HCT116 (cell line): Measurements from ENCODE around the gene FRAS1. TPM values are rescaled to one million over a fixed set of nuclear protein-coding genes. Genes with fewer than 3 reads are reported as not detected.

ENCODE experiments used
- ATAC-seq: fragments of 200-7000 bp; cut with Tn5 transposase; 2 replicates; pipeline ENCODE4 v1.9.1; 2020; ENCODE audit warnings: mild to moderate bottlenecking, moderate library complexity
- BruUV-seq: library from RNA; stranded (reverse); fragments of 400-500 nt; replicated peaks from 2 replicates; lab custom pipeline; 2021; lab: Mats Ljungman, UMichigan
- CTCF ChIA-PET: fragments of 300-600 bp; sonication (Branson Sonifier 250); formaldehyde crosslinking; loops from one replicate; lab custom pipeline; 2021; ENCODE audit warnings: antibody characterized with exemption; lab: Charles Lee
- POLR2A ChIA-PET: fragments of 300-600, 350-600 bp; sonication (Branson Sonifier 250); formaldehyde crosslinking; loops from one replicate; lab custom pipeline; 2021; ENCODE audit warnings: antibody characterized with exemption; lab: Charles Lee
- RAD21 ChIA-PET, 2 experiments: fragments of 300-600 bp; sonication (Branson Sonifier 250); formaldehyde crosslinking; loops; one replicate each; lab custom pipeline; 2023; ENCODE audit warnings: low total read pairs in 2 of 2; ENCODE audit not compliant: uncharacterized antibody in 2 of 2, unreplicated experiment in 2 of 2, low non-redundant PET in 1 of 2; lab: Charles Lee
- DNase-seq: peaks from one replicate; pipeline ENCODE4 v3.0.0-alpha.2; 2010; ENCODE audit warnings: low read depth, low spot score
- H2AFZ ChIP-seq: fragments of 200-600 bp; shearing (Covaris generic), sonication (generic); 2 replicates; pipeline ENCODE4 v1.6.1; 2017; ENCODE audit warnings: low read depth, mixed run types, mixed read lengths, antibody characterized with exemption, low read length; ENCODE audit not compliant: poor library complexity, severe bottlenecking
- H3K27ac ChIP-seq: 2 replicates; pipeline ENCODE4 v1.5.1; 2012; ENCODE audit warnings: low read depth, low read length
- H3K27me3 ChIP-seq: fragments of 200-600 bp; sonication (generic); 2 replicates; pipeline ENCODE4 v1.6.1; 2016; ENCODE audit warnings: mixed run types, low read length, mixed read lengths; ENCODE audit not compliant: insufficient read depth
- H3K36me3 ChIP-seq, 2 experiments: fragments of 200-500 bp in 1 of 2; fragments of 200-600 bp in 1 of 2; sonication (Bioruptor generic) in 1 of 2; sonication (generic) in 1 of 2; 2 replicates each; pipeline versions ENCODE4 v1.5.1 to v1.6.1; 2014 to 2016; ENCODE audit warnings: low read length in 2 of 2, inconsistent platforms in 1 of 2, mixed read lengths in 1 of 2, mixed run types in 1 of 2; ENCODE audit not compliant: insufficient read depth in 2 of 2, control insufficient read depth in 1 of 2
- H3K4me1 ChIP-seq, 2 experiments: fragments of 200-600 bp in 1 of 2; sonication (generic) in 1 of 2; 2 replicates each; pipeline versions ENCODE4 v1.5.1 to v1.6.1; 2012 to 2017; ENCODE audit warnings: low read length in 2 of 2, inconsistent platforms in 1 of 2, mild to moderate bottlenecking in 1 of 2, mixed read lengths in 1 of 2, mixed run types in 1 of 2, moderate library complexity in 1 of 2; ENCODE audit not compliant: insufficient read depth in 2 of 2, control insufficient read depth in 1 of 2
- H3K4me2 ChIP-seq: fragments of 200-600 bp; sonication (generic); 2 replicates; pipeline ENCODE4 v1.6.1; 2017; ENCODE audit warnings: mixed run types, low read length, mixed read lengths
- H3K4me3 ChIP-seq, 2 experiments: fragments of 200-600 bp in 1 of 2; sonication (generic) in 1 of 2; replicated peaks in 1 of 2; 2 replicates each; pipeline ENCODE4 v1.5.1; 2011 to 2016; ENCODE audit warnings: low read length in 2 of 2, control low read depth in 1 of 2, low read depth in 1 of 2, mild to moderate bottlenecking in 1 of 2, mixed read lengths in 1 of 2, mixed run types in 1 of 2
- H3K79me2 ChIP-seq: fragments of 200-600 bp; sonication (generic); 2 replicates; pipeline ENCODE4 v1.6.1; 2017; ENCODE audit warnings: mild to moderate bottlenecking, mixed run types, low read length, moderate library complexity, mixed read lengths; ENCODE audit not compliant: insufficient read depth
- H3K9ac ChIP-seq: fragments of 200-600 bp; sonication (generic); 2 replicates; pipeline ENCODE4 v1.6.1; 2016; ENCODE audit warnings: low read length, mixed read lengths
- H3K9me2 ChIP-seq: fragments of 200-600 bp; sonication (generic), shearing (Covaris generic); 2 replicates; pipeline ENCODE4 v1.6.1; 2017; ENCODE audit warnings: mixed run types, mild to moderate bottlenecking, moderate library complexity; ENCODE audit not compliant: insufficient read depth
- H3K9me3 ChIP-seq, 2 experiments: fragments of 200-500 bp in 1 of 2; fragments of 200-600 bp in 1 of 2; sonication (Bioruptor generic) in 1 of 2; sonication (generic) in 1 of 2; 2 replicates each; pipeline ENCODE4 v1.6.1; 2014 to 2017; ENCODE audit warnings: low read length in 2 of 2, mixed read lengths in 2 of 2, inconsistent platforms in 1 of 2, low read depth in 1 of 2, mild to moderate bottlenecking in 1 of 2, mixed run types in 1 of 2, moderate library complexity in 1 of 2; ENCODE audit not compliant: control insufficient read depth in 1 of 2, insufficient read depth in 1 of 2
- H4K20me1 ChIP-seq: fragments of 200-600 bp; sonication (generic), shearing (Covaris generic); 2 replicates; pipeline ENCODE4 v1.6.1; 2017; ENCODE audit warnings: mixed run types, mild to moderate bottlenecking, moderate library complexity; ENCODE audit not compliant: insufficient read depth
- CEBPB ChIP-seq: IDR thresholded peaks from 2 replicates; pipeline ENCODE4 v1.6.1; 2012; ENCODE audit warnings: low read depth
- EGR1 ChIP-seq: IDR thresholded peaks from 2 replicates; pipeline ENCODE4 v1.6.1; 2012; ENCODE audit warnings: low read depth
- ELF1 ChIP-seq: IDR thresholded peaks from 2 replicates; pipeline ENCODE4 v1.6.1; 2012; ENCODE audit warnings: low read depth, borderline replicate concordance
- EZH2 ChIP-seq: fragments of 200-600 bp; sonication (generic); IDR thresholded peaks from 2 replicates; pipeline ENCODE4 v1.6.1; 2017; ENCODE audit warnings: antibody characterized with exemption, mixed run types
- POLR2A ChIP-seq: IDR thresholded peaks from 2 replicates; pipeline ENCODE4 v1.7.0; 2011; ENCODE audit warnings: borderline replicate concordance; ENCODE audit not compliant: insufficient read depth, insufficient read length; ENCODE audit errors: extremely low read depth
- POLR2AphosphoS5 ChIP-seq: IDR thresholded peaks from 2 replicates; pipeline ENCODE4 v1.6.1; 2011; ENCODE audit warnings: mild to moderate bottlenecking, low read depth, low read length, moderate library complexity
- RAD21 ChIP-seq: IDR thresholded peaks from 2 replicates; pipeline ENCODE4 v1.6.1; 2012; ENCODE audit warnings: low read depth, mild to moderate bottlenecking
- SIN3A ChIP-seq: IDR thresholded peaks from 2 replicates; pipeline ENCODE4 v1.6.1; 2012; ENCODE audit warnings: low read depth
- SP1 ChIP-seq: IDR thresholded peaks from 2 replicates; pipeline ENCODE4 v1.6.1; 2012; ENCODE audit warnings: low read depth
- SRF ChIP-seq: IDR thresholded peaks from 2 replicates; pipeline ENCODE4 v1.6.1; 2012; ENCODE audit warnings: low read depth
- TCF7L2 ChIP-seq: IDR thresholded peaks from 2 replicates; pipeline ENCODE4 v1.7.0; 2011; ENCODE audit warnings: borderline replicate concordance, inconsistent platforms; ENCODE audit not compliant: insufficient read depth, insufficient read length; ENCODE audit errors: extremely low read depth
- YY1 ChIP-seq: IDR thresholded peaks from 2 replicates; pipeline ENCODE4 v1.6.1; 2011; ENCODE audit warnings: low read length, low read depth, moderate library complexity, mild to moderate bottlenecking; ENCODE audit not compliant: insufficient replicate concordance; ENCODE audit errors: extremely low read depth
- ZFX ChIP-seq: fragments of 450-650 bp; IDR thresholded peaks from 2 replicates; pipeline ENCODE4 v1.6.1; 2017
- ZNF274 ChIP-seq: fragments of 200-500 bp; sonication (Bioruptor generic); IDR thresholded peaks from 2 replicates; pipeline ENCODE4 v1.6.1; 2014; ENCODE audit warnings: mild to moderate bottlenecking, low read depth, low read length, inconsistent platforms
- intact Hi-C: fragments of 100-400 bp; cut with micrococcal nuclease; formaldehyde crosslinking; loops from 2 replicates; pipeline ENCODE4 v1.10.0; 2022
- total RNA-seq: library from RNA; stranded (reverse); gene quantifications from one replicate; pipeline ENCODE4 v1.2.1, GENCODE V29; 2021; ENCODE audit not compliant: unreplicated experiment
- TF ChIP-seq, protein P1 (sequence below): IDR thresholded peaks from 2 replicates; pipeline ENCODE4 v1.6.1; 2011; ENCODE audit warnings: mild to moderate bottlenecking, low read length, moderate library complexity; ENCODE audit not compliant: insufficient replicate concordance; ENCODE audit errors: extremely low read depth
- TF ChIP-seq, protein P2 (sequence below): IDR thresholded peaks from 2 replicates; pipeline ENCODE4 v1.6.1; 2012; ENCODE audit warnings: low read depth
- TF ChIP-seq, protein P3 (sequence below): IDR thresholded peaks from 2 replicates; pipeline ENCODE4 v1.6.1; 2012
- TF ChIP-seq, protein P4 (sequence below), 3 experiments: fragments of 200-600 bp in 1 of 3; sonication (generic) in 1 of 3; IDR thresholded peaks in 2 of 3; conservative IDR thresholded peaks in 1 of 3; 2 replicates each; pipeline ENCODE4 v1.5.1; 2012 to 2017; ENCODE audit warnings: low read depth in 2 of 3, low read length in 2 of 3, antibody characterized with exemption in 1 of 3, borderline replicate concordance in 1 of 3, control low read depth in 1 of 3, mild to moderate bottlenecking in 1 of 3, mixed read lengths in 1 of 3, mixed run types in 1 of 3, moderate library complexity in 1 of 3; ENCODE audit not compliant: insufficient read depth in 1 of 3

FRAS1 gene
- total RNA-seq, 1 experiment from 2014 or later, result 33.5 TPM

DNA sequence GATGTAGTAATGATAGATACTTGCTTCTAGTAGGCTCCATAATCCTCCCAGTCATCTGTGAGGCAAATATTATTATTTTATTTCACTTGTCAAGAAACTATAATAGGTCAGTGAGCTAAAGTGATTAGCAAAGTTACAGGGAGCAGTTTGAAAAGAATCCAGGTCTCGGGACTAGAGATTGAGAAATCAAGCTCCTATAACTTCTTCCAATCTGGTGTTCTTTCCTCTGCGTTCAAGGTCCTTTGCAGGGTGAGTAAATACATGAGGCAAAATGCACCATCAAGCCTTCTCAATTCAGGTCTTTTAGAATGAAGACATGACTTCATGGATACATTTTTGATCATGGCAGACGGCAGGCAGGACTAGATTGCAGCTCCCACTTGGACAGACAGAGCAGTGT lies 150.4 kb downstream of the FRAS1 start:
- H3K4me2 ChIP-seq, result no peak overlapping the region
- ATAC-seq, result no peak
- no TSS peak for BruUV-seq
- H4K20me1 ChIP-seq, result no peaks in the 10 kb centered on the region
- no peaks in the 10 kb centered on the region for H3K36me3 ChIP-seq
- no peak for DNase-seq
- no peaks in the 10 kb centered on the region for H3K79me2 ChIP-seq
- TF ChIP-seq ELF1 (no peak), RAD21 (no peak), CEBPB (no peak), ZFX (no peak), SRF (no peak), EZH2 (no peak), YY1 (no peak), ZNF274 (no peak), POLR2AphosphoS5 (no peak), SP1 (no peak), SIN3A (no peak), TCF7L2 (no peak), EGR1 (no peak), POLR2A (no peak)
- TF ChIP-seq, protein P1, sequence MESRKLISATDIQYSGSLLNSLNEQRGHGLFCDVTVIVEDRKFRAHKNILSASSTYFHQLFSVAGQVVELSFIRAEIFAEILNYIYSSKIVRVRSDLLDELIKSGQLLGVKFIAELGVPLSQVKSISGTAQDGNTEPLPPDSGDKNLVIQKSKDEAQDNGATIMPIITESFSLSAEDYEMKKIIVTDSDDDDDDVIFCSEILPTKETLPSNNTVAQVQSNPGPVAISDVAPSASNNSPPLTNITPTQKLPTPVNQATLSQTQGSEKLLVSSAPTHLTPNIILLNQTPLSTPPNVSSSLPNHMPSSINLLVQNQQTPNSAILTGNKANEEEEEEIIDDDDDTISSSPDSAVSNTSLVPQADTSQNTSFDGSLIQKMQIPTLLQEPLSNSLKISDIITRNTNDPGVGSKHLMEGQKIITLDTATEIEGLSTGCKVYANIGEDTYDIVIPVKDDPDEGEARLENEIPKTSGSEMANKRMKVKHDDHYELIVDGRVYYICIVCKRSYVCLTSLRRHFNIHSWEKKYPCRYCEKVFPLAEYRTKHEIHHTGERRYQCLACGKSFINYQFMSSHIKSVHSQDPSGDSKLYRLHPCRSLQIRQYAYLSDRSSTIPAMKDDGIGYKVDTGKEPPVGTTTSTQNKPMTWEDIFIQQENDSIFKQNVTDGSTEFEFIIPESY, result no peak
- TF ChIP-seq, protein P2, sequence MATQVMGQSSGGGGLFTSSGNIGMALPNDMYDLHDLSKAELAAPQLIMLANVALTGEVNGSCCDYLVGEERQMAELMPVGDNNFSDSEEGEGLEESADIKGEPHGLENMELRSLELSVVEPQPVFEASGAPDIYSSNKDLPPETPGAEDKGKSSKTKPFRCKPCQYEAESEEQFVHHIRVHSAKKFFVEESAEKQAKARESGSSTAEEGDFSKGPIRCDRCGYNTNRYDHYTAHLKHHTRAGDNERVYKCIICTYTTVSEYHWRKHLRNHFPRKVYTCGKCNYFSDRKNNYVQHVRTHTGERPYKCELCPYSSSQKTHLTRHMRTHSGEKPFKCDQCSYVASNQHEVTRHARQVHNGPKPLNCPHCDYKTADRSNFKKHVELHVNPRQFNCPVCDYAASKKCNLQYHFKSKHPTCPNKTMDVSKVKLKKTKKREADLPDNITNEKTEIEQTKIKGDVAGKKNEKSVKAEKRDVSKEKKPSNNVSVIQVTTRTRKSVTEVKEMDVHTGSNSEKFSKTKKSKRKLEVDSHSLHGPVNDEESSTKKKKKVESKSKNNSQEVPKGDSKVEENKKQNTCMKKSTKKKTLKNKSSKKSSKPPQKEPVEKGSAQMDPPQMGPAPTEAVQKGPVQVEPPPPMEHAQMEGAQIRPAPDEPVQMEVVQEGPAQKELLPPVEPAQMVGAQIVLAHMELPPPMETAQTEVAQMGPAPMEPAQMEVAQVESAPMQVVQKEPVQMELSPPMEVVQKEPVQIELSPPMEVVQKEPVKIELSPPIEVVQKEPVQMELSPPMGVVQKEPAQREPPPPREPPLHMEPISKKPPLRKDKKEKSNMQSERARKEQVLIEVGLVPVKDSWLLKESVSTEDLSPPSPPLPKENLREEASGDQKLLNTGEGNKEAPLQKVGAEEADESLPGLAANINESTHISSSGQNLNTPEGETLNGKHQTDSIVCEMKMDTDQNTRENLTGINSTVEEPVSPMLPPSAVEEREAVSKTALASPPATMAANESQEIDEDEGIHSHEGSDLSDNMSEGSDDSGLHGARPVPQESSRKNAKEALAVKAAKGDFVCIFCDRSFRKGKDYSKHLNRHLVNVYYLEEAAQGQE, result no peak
- TF ChIP-seq, protein P3, sequence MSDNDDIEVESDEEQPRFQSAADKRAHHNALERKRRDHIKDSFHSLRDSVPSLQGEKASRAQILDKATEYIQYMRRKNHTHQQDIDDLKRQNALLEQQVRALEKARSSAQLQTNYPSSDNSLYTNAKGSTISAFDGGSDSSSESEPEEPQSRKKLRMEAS, result no peak
- TF ChIP-seq, protein P4, sequence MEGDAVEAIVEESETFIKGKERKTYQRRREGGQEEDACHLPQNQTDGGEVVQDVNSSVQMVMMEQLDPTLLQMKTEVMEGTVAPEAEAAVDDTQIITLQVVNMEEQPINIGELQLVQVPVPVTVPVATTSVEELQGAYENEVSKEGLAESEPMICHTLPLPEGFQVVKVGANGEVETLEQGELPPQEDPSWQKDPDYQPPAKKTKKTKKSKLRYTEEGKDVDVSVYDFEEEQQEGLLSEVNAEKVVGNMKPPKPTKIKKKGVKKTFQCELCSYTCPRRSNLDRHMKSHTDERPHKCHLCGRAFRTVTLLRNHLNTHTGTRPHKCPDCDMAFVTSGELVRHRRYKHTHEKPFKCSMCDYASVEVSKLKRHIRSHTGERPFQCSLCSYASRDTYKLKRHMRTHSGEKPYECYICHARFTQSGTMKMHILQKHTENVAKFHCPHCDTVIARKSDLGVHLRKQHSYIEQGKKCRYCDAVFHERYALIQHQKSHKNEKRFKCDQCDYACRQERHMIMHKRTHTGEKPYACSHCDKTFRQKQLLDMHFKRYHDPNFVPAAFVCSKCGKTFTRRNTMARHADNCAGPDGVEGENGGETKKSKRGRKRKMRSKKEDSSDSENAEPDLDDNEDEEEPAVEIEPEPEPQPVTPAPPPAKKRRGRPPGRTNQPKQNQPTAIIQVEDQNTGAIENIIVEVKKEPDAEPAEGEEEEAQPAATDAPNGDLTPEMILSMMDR (IDR thresholded peaks at IDR 0.05 in 2 of 3, conservative IDR thresholded peaks at IDR 0.05 in 1 of 3; ENCODE audit: borderline replicate concordance in 1 of 3, insufficient read depth in 1 of 3, low read depth in 2 of 3, low read length in 2 of 3), result no peak
- H3K27ac ChIP-seq, result no peak overlapping the region
- POLR2A ChIA-PET, result no interaction called here
- RAD21 ChIA-PET, result no interaction called here
- no peaks in the 10 kb centered on the region for H3K4me1 ChIP-seq
- no peak overlapping the region for H2AFZ ChIP-seq
- no peak overlapping the region for H3K9ac ChIP-seq
- intact Hi-C loops, result no loop called here
- CTCF ChIA-PET, result no interaction called here
- H3K4me3 ChIP-seq, result no peak overlapping the region
- no peaks in the 10 kb centered on the region for H3K9me3 ChIP-seq
- H3K9me2 ChIP-seq, result no peaks in the 10 kb centered on the region
- H3K27me3 ChIP-seq, result no peaks in the 10 kb centered on the region
